ENCODE results near the gene TLX1.

Gene TLX1

GRCh38 chr10:101183458-101184183 lies 52.5 kb downstream of the TLX1 start:
- Mint-ChIP-seq H3K27me3 (ENCODE audit: low read depth, poor library complexity) (peaks cover 36% of the 10 kb centered on the region), H3K36me3 (ENCODE audit: low read depth) (no peaks in the 10 kb centered on the region), H3K9me3 (no peaks in the 10 kb centered on the region), H3K4me3 (no peak overlapping the region), H3K4me1 (no peaks in the 10 kb centered on the region), H3K27ac (no peak overlapping the region)
- no peak for TF ChIP-seq CTCF (IDR thresholded peaks at IDR 0.05)
- DNase-seq: no peak
